ENCODE measurements around the gene ROCK1.
"Not testable (repeated sequence)": the region's sequence is repeated elsewhere in the genome, so short reads cannot be mapped to it uniquely, and the experiment has no call there.

Gene ROCK1

GRCh38 chr18:21051620-21052019 is 60.0 kb downstream of the ROCK1 start:
- no peak for DNase-seq

- peak; percentile 64 for DNase-seq
Observed at GRCh38 chr18:21049306-21049705, 62.3 kb downstream of the ROCK1 start.

GRCh38 chr18:21047126-21047525 is 64.5 kb downstream of the ROCK1 start:
- no peak for DNase-seq

- DNase-seq, result peak; percentile 45
Observed at GRCh38 chr18:21040466-21040865, 71.1 kb downstream of the ROCK1 start.

- DNase-seq, result no peak
Observed at GRCh38 chr18:21038201-21038600, 73.4 kb downstream of the ROCK1 start.

GRCh38 chr18:21031845-21032244 is 79.8 kb downstream of the ROCK1 start:
- no peak for DNase-seq

- not testable (repeated sequence) for DNase-seq
Observed at GRCh38 chr18:21018257-21018656, 93.4 kb downstream of the ROCK1 start.

GRCh38 chr18:21012308-21012707 is 99.3 kb downstream of the ROCK1 start:
- no peak for DNase-seq

- DNase-seq, result peak; percentile 42
Observed at GRCh38 chr18:21004726-21005125, 106.9 kb downstream of the ROCK1 start.

GRCh38 chr18:21000667-21001066 is 110.9 kb downstream of the ROCK1 start:
- no peak for DNase-seq

GRCh38 chr18:20997371-20997770 is 114.2 kb downstream of the ROCK1 start:
- DNase-seq, result no peak

- peak; percentile 17 for DNase-seq
Observed at GRCh38 chr18:20996418-20996817, 115.2 kb downstream of the ROCK1 start.

- no peak for DNase-seq
Observed at GRCh38 chr18:20988726-20989125, 122.9 kb downstream of the ROCK1 start.

GRCh38 chr18:20975077-20975476 is 136.5 kb downstream of the ROCK1 start:
- no peak for DNase-seq

- peak; percentile 69 for DNase-seq
Observed at GRCh38 chr18:20971886-20972267, 139.7 kb downstream of the ROCK1 start.

- no peak for DNase-seq
Observed at GRCh38 chr18:20966795-20967194, 144.8 kb downstream of the ROCK1 start.

- DNase-seq, result no peak
Observed at GRCh38 chr18:20963027-20963426, 148.6 kb downstream of the ROCK1 start.

- no peak for DNase-seq
Observed at GRCh38 chr18:20960735-20961134, 150.9 kb downstream of the ROCK1 start.

- DNase-seq, result not testable (repeated sequence)
Observed at GRCh38 chr18:20950827-20951226, 160.8 kb downstream of the ROCK1 start.

Data from hematopoietic multipotent progenitor cell treated with erythropoietin and hydrocortisone succinate and interleukin-3 and kit ligand, for 4 days (in vitro differentiated cells).